Left ventricle myocardium inferior (tissue), 1 donor: Measurements from ENCODE around the gene FXYD1. TPM values are rescaled to one million over a fixed set of nuclear protein-coding genes. Genes with fewer than 3 reads are reported as not detected.

ENCODE experiments used
- DNase-seq: peaks from one replicate; pipeline ENCODE4 v3.0.0-alpha.2; 2020
- H3K27ac ChIP-seq: fragments of 200-600 bp; replicated peaks from 2 replicates; pipeline ENCODE4 v1.8.0; 2021
- H3K27me3 ChIP-seq: fragments of 200-600 bp; 2 replicates; pipeline ENCODE4 v1.8.0; 2021; ENCODE audit warnings: low read depth
- H3K36me3 ChIP-seq: fragments of 200-600 bp; 2 replicates; pipeline ENCODE4 v1.8.0; 2021
- H3K4me1 ChIP-seq: fragments of 200-600 bp; 2 replicates; pipeline ENCODE4 v1.8.0; 2021
- H3K4me3 ChIP-seq: fragments of 200-600 bp; 2 replicates; pipeline ENCODE4 v1.8.0; 2021; ENCODE audit warnings: mild to moderate bottlenecking, moderate library complexity
- H3K9me3 ChIP-seq: fragments of 200-600 bp; replicated peaks from 2 replicates; pipeline ENCODE4 v1.8.0; 2021
- CTCF ChIP-seq: fragments of 200-600 bp; IDR thresholded peaks from 2 replicates; pipeline ENCODE4 v1.8.0; 2021; ENCODE audit warnings: antibody characterized with exemption, mild to moderate bottlenecking, borderline replicate concordance
- intact Hi-C: fragments of 100-400 bp; cut with micrococcal nuclease; formaldehyde crosslinking; loops from one replicate; pipeline ENCODE4 v1.11.0; 2022
- total RNA-seq: library from RNA; stranded (reverse); fragmentation: NEBNext Ultra II Directional; extraction: Animal tissue kit (Norgen Biotek cat#: 25700); gene quantifications from one replicate; pipeline ENCODE4 v1.2.1, GENCODE V29; 2021
- donor health status: DM: no; HTN: yes; CAD: no; lungs with severe emphysema.

Gene FXYD1
- total RNA-seq, 1 donor from 2014 or later: 509 TPM

- DNase-seq: peak; percentile 93
- H3K27ac ChIP-seq: peak overlapping the region; percentile 95
- no peaks in the 10 kb centered on the region for H3K9me3 ChIP-seq
- TF ChIP-seq CTCF: no peak
- H3K36me3 ChIP-seq: no peaks in the 10 kb centered on the region
- intact Hi-C loops: no loop called here
- H3K27me3 ChIP-seq: no peaks in the 10 kb centered on the region
- peaks cover 34% of the 10 kb centered on the region for H3K4me1 ChIP-seq
- H3K4me3 ChIP-seq: peak overlapping the region; percentile 79
These were observed 14.2 kb upstream of the FXYD1 start for GRCh38 chr19:35124098-35125060.

- peaks cover 34% of the 10 kb centered on the region for H3K4me1 ChIP-seq
- TF ChIP-seq CTCF: no peak
- no peaks in the 10 kb centered on the region for H3K27me3 ChIP-seq
- no peaks in the 10 kb centered on the region for H3K9me3 ChIP-seq
- DNase-seq: no peak
- H3K36me3 ChIP-seq: no peaks in the 10 kb centered on the region
- intact Hi-C loops: no loop called here
- H3K27ac ChIP-seq: peak overlapping the region; percentile 95
- peak overlapping the region; percentile 79 for H3K4me3 ChIP-seq
These were observed 13.3 kb upstream of the FXYD1 start for GRCh38 chr19:35125270-35125717.

GRCh38 chr19:35125749-35126623, 12.6 kb upstream of the FXYD1 start:
- peak overlapping the region; percentile 95 for H3K27ac ChIP-seq
- H3K27me3 ChIP-seq: no peaks in the 10 kb centered on the region
- DNase-seq: no peak
- intact Hi-C loops: no loop called here
- H3K9me3 ChIP-seq: no peaks in the 10 kb centered on the region
- peaks cover 34% of the 10 kb centered on the region for H3K4me1 ChIP-seq
- no peak for TF ChIP-seq CTCF
- H3K36me3 ChIP-seq: no peaks in the 10 kb centered on the region
- H3K4me3 ChIP-seq: peak overlapping the region; percentile 29

GRCh38 chr19:35126624-35126959, 12.0 kb upstream of the FXYD1 start:
- Histone ChIP-seq H3K9me3 (no peaks in the 10 kb centered on the region), H3K27ac (peak overlapping the region; percentile 95), H3K4me3 (peak overlapping the region; percentile 29), H3K27me3 (no peaks in the 10 kb centered on the region), H3K36me3 (no peaks in the 10 kb centered on the region), H3K4me1 (peaks cover 34% of the 10 kb centered on the region)
- no peak for TF ChIP-seq CTCF
- no peak for DNase-seq
- intact Hi-C loops: no loop called here

GRCh38 chr19:35127871-35128270, 10.8 kb upstream of the FXYD1 start:
- H3K4me1 ChIP-seq: peaks cover 34% of the 10 kb centered on the region
- no peak for TF ChIP-seq CTCF
- no peaks in the 10 kb centered on the region for H3K9me3 ChIP-seq
- H3K4me3 ChIP-seq: no peak overlapping the region
- DNase-seq: no peak
- intact Hi-C loops: no loop called here
- H3K27me3 ChIP-seq: no peaks in the 10 kb centered on the region
- no peaks in the 10 kb centered on the region for H3K36me3 ChIP-seq
- H3K27ac ChIP-seq: no peak overlapping the region
